NCI-H226 (cell line): Measurements from ENCODE around the gene TMX4.
"Not testable (repeated sequence)": the region's sequence is repeated elsewhere in the genome, so short reads cannot be mapped to it uniquely, and the experiment has no call there.

ENCODE experiments used
- DNase-seq: peaks from one replicate; pipeline ENCODE4 v3.0.0-alpha.2; 2015

The TMX4 gene

GRCh38 chr20:7966176-7966575 is 53.4 kb downstream of the TMX4 start:
- no peak for DNase-seq

GRCh38 chr20:7959484-7959883 is 60.1 kb downstream of the TMX4 start:
- DNase-seq: no peak

GRCh38 chr20:7956561-7956960 is 63.0 kb downstream of the TMX4 start:
- DNase-seq: not testable (repeated sequence)

- DNase-seq: no peak
Observed at GRCh38 chr20:7950387-7950786, 69.2 kb downstream of the TMX4 start.

- DNase-seq: no peak
Observed at GRCh38 chr20:7943891-7944290, 75.7 kb downstream of the TMX4 start.

GRCh38 chr20:7940341-7940740 is 79.2 kb downstream of the TMX4 start, which contains the start of gene HAO1:
Gene HAO1, minus strand, starts transcription at chr20:7940458. Its CDS starts 36 bp downstream, at chr20:7940422.
- DNase-seq: no peak

- DNase-seq: no peak
Observed at GRCh38 chr20:7939663-7940062, 79.9 kb downstream of the TMX4 start.

GRCh38 chr20:7938058-7938457 is 81.5 kb downstream of the TMX4 start:
- DNase-seq: no peak

GRCh38 chr20:7937328-7937727 is 82.2 kb downstream of the TMX4 start:
- DNase-seq: no peak

GRCh38 chr20:7935027-7935551 is 84.5 kb downstream of the TMX4 start:
- DNase-seq: no peak

- no peak for DNase-seq
Observed at GRCh38 chr20:7933346-7933745, 86.2 kb downstream of the TMX4 start.

GRCh38 chr20:7930343-7930742 is 89.2 kb downstream of the TMX4 start:
- no peak for DNase-seq
